ENCODE measurements around the gene CD200.

DNA sequence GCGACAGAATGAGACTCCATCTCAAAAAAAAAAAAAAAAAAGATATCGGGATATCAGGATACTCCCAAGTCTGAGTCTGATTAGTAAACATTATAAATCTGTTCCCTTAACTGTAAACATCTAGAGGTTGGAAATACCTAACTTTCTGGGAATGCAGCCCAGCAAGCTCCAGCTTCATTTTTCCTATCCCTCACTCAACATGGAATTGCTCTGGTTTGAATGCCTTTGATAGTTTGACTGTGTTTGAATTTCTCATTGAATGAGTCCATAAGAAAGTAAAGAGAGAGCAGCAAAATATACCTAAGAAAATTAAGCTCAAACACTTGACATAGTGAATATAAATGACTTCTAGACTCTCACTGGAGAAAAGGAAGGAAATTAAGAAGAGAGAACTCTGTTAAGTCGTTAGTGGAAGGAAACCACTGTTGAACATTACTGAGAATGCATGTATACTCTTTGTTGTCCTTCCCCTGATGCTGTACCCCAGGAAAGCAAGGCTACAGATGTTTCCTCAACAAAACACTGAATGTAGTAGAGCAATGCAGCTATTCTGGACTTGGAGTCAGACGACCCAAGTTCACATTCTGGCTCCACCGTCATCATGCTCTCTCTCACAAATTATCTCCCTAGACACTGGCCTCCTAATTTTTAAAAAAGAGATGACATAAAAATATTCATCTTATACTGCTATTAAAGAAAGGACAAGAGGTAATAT is 62.4 kb downstream of the CD200 start:
- TF ChIP-seq POLR2A (IDR thresholded peaks at IDR 0.05): no peak
- TF ChIP-seq, protein P1, sequence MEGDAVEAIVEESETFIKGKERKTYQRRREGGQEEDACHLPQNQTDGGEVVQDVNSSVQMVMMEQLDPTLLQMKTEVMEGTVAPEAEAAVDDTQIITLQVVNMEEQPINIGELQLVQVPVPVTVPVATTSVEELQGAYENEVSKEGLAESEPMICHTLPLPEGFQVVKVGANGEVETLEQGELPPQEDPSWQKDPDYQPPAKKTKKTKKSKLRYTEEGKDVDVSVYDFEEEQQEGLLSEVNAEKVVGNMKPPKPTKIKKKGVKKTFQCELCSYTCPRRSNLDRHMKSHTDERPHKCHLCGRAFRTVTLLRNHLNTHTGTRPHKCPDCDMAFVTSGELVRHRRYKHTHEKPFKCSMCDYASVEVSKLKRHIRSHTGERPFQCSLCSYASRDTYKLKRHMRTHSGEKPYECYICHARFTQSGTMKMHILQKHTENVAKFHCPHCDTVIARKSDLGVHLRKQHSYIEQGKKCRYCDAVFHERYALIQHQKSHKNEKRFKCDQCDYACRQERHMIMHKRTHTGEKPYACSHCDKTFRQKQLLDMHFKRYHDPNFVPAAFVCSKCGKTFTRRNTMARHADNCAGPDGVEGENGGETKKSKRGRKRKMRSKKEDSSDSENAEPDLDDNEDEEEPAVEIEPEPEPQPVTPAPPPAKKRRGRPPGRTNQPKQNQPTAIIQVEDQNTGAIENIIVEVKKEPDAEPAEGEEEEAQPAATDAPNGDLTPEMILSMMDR (IDR thresholded peaks at IDR 0.05 in 4 of 5, conservative IDR thresholded peaks at IDR 0.05 in 1 of 5): no peak

All from gastrocnemius medialis (tissue), 4 donors.